HepG2 (cell line): ENCODE measurements around the gene HSCB.
"Not testable (repeated sequence)": the region's sequence is repeated elsewhere in the genome, so short reads cannot be mapped to it uniquely, and the experiment has no call there.

Source experiments
- ELF1 ChIP-seq: sonication (generic); formaldehyde crosslinking; IDR thresholded peaks from 2 replicates; pipeline ENCODE4 v1.4.0; 2020; ENCODE audit warnings: missing genetic modification reagents
- EP300 ChIP-seq, 3 experiments: sonication (generic) in 1 of 3; formaldehyde crosslinking in 1 of 3; IDR thresholded peaks; 2 replicates each; pipeline versions ENCODE4 v1.5.1 to v1.6.1; 2011 to 2020; ENCODE audit warnings: low read depth in 2 of 3, low read length in 2 of 3, borderline replicate concordance in 1 of 3, improper control_type of control experiment in 1 of 3, mild to moderate bottlenecking in 1 of 3, missing genetic modification reagents in 1 of 3, moderate library complexity in 1 of 3
- ISL2 ChIP-seq: sonication (generic); formaldehyde crosslinking; IDR thresholded peaks from 2 replicates; pipeline ENCODE4 v1.5.0; 2020; ENCODE audit warnings: missing genetic modification reagents
- ZFYVE20 ChIP-seq: sonication (generic); formaldehyde crosslinking; IDR thresholded peaks from 2 replicates; pipeline ENCODE4 v1.8.0; 2023; ENCODE audit warnings: low read depth, mild to moderate bottlenecking, moderate library complexity, missing genetic modification reagents, borderline replicate concordance
- ZNF549 ChIP-seq: sonication (generic); formaldehyde crosslinking; IDR thresholded peaks from 2 replicates; pipeline ENCODE4 v1.5.0; 2020; ENCODE audit warnings: missing genetic modification reagents
- ZSCAN20 ChIP-seq: sonication (generic); formaldehyde crosslinking; IDR thresholded peaks from 2 replicates; pipeline ENCODE4 v1.4.0; 2020; ENCODE audit warnings: missing genetic modification reagents, mild to moderate bottlenecking, borderline replicate concordance
- TF ChIP-seq, protein P1 (sequence below): sonication (generic); formaldehyde crosslinking; IDR thresholded peaks from 2 replicates; pipeline ENCODE4 v1.5.0; 2020; ENCODE audit warnings: mild to moderate bottlenecking, missing genetic modification reagents, moderate library complexity

GRCh38 chr22:28754512-28754911, 12.7 kb downstream of the HSCB start:
- TF ChIP-seq EP300 (IDR thresholded peaks at IDR 0.05; ENCODE audit: low read depth in 2 of 2, low read length in 2 of 2); EP300 (CRISPR knock-in tag; IDR thresholded peaks at IDR 0.05; ENCODE audit: borderline replicate concordance); ZNF549 (CRISPR knock-in tag); ISL2 (CRISPR knock-in tag); ZSCAN20 (CRISPR knock-in tag); ZFYVE20 (CRISPR knock-in tag); ELF1 (CRISPR knock-in tag): not testable (repeated sequence)
- TF ChIP-seq, protein P1, sequence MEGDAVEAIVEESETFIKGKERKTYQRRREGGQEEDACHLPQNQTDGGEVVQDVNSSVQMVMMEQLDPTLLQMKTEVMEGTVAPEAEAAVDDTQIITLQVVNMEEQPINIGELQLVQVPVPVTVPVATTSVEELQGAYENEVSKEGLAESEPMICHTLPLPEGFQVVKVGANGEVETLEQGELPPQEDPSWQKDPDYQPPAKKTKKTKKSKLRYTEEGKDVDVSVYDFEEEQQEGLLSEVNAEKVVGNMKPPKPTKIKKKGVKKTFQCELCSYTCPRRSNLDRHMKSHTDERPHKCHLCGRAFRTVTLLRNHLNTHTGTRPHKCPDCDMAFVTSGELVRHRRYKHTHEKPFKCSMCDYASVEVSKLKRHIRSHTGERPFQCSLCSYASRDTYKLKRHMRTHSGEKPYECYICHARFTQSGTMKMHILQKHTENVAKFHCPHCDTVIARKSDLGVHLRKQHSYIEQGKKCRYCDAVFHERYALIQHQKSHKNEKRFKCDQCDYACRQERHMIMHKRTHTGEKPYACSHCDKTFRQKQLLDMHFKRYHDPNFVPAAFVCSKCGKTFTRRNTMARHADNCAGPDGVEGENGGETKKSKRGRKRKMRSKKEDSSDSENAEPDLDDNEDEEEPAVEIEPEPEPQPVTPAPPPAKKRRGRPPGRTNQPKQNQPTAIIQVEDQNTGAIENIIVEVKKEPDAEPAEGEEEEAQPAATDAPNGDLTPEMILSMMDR (CRISPR knock-in tag), result not testable (repeated sequence)
